ENCODE data around the gene ADGRL3.

DNA sequence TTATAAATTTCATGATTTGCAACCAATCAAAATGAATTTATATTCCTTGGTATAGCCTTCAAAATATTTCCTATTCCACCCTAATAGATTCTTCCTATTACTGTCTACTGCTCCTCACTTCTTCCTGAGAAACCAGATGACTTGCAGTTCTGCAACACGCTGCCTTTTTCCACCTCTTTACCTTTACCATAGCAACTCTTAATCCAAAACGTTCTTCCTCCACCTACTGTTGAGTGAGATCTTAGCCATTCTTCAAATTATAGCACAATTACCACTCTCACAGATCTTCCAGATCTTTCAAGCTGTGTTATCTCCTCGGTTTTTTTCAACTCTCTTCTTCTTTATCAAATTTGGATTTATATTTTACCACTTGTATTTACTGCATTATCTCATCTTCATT lies 289.8 kb downstream of the ADGRL3 start:
- TF ChIP-seq CTCF (IDR thresholded peaks at IDR 0.05): no peak
- no peak for TF ChIP-seq POLR2A (IDR thresholded peaks at IDR 0.05)
